Testis (tissue), 2 donors: ENCODE measurements around the gene KLHL13.

Experiments used
- POLR2A ChIP-seq: fragments of 450-650 bp; IDR thresholded peaks from one replicate; pipeline ENCODE4 v1.6.1; 2017; ENCODE audit warnings: antibody characterized with exemption, mild to moderate bottlenecking, moderate library complexity
- TF ChIP-seq, protein P1 (sequence below), 3 experiments: fragments of 450-650 bp in 2 of 3; fragments of 200-600 bp in 1 of 3; sonication (generic) in 1 of 3; IDR thresholded peaks; one replicate each; pipeline ENCODE4 v1.5.1; 2016 to 2019; ENCODE audit warnings: antibody characterized with exemption in 3 of 3, mild to moderate bottlenecking in 2 of 3, moderate library complexity in 1 of 3

DNA sequence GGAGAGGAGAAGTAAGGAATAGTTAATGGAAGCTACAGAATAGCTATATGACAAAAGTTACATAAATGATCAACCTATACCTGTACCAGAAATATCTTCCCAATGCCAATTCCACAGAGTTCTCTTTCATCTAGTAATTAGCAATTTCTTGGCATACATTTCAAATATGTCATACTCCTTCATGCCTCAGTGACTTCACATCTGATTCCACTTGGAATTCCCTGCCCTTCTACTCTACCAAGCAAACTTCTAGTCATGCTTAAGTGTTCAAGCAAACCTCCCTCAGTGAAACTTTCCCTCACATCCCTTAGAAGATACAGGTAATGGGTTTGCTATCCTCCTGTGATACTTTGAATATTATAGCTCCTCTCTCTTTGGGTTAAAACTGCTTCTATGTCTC, 127.1 kb downstream of the KLHL13 start:
- TF ChIP-seq, protein P1, sequence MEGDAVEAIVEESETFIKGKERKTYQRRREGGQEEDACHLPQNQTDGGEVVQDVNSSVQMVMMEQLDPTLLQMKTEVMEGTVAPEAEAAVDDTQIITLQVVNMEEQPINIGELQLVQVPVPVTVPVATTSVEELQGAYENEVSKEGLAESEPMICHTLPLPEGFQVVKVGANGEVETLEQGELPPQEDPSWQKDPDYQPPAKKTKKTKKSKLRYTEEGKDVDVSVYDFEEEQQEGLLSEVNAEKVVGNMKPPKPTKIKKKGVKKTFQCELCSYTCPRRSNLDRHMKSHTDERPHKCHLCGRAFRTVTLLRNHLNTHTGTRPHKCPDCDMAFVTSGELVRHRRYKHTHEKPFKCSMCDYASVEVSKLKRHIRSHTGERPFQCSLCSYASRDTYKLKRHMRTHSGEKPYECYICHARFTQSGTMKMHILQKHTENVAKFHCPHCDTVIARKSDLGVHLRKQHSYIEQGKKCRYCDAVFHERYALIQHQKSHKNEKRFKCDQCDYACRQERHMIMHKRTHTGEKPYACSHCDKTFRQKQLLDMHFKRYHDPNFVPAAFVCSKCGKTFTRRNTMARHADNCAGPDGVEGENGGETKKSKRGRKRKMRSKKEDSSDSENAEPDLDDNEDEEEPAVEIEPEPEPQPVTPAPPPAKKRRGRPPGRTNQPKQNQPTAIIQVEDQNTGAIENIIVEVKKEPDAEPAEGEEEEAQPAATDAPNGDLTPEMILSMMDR (IDR thresholded peaks at IDR 0.05): no peak
- no peak for TF ChIP-seq POLR2A
